SK-N-SH treated with all-trans-retinoic acid at 6 μM for 48 hours (cell line): ENCODE results near the gene SIK1.

Experiments used
- ARNTL ChIP-seq: fragments of 450-650 bp; formaldehyde crosslinking; IDR thresholded peaks from 2 replicates; pipeline ENCODE4 v1.5.0; 2020; ENCODE audit warnings: low read depth, mild to moderate bottlenecking, moderate library complexity, borderline replicate concordance
- BACH2 ChIP-seq: fragments of 250-450 bp; sonication (Bioruptor Pico); IDR thresholded peaks from 2 replicates; pipeline ENCODE4 v1.9.0; 2021; ENCODE audit warnings: mild to moderate bottlenecking, borderline replicate concordance
- CSDC2 ChIP-seq: fragments of 250-450 bp; sonication (Bioruptor Pico); IDR thresholded peaks from 2 replicates; pipeline ENCODE4 v1.5.0; 2020; ENCODE audit warnings: mild to moderate bottlenecking, moderate library complexity
- GLIS3 ChIP-seq: fragments of 250-450 bp; sonication (Bioruptor Pico); IDR thresholded peaks from 2 replicates; pipeline ENCODE4 v1.5.0; 2020; ENCODE audit warnings: mild to moderate bottlenecking, moderate library complexity
- ISL1 ChIP-seq: fragments of 250-450 bp; sonication (Bioruptor Pico); IDR thresholded peaks from 2 replicates; pipeline ENCODE4 v2.1.2; 2022; ENCODE audit warnings: mild to moderate bottlenecking, moderate library complexity
- RARB ChIP-seq: fragments of 250-450 bp; sonication (Bioruptor Pico); IDR thresholded peaks from 2 replicates; pipeline ENCODE4 v1.8.0; 2021; ENCODE audit warnings: mild to moderate bottlenecking, moderate library complexity
- TOX ChIP-seq: fragments of 250-450 bp; sonication (Bioruptor Pico); IDR thresholded peaks from 2 replicates; pipeline ENCODE4 v1.8.0; 2021; ENCODE audit warnings: mild to moderate bottlenecking, moderate library complexity, borderline replicate concordance
- ZC3H10 ChIP-seq: fragments of 250-450 bp; sonication (Bioruptor Pico); IDR thresholded peaks from 2 replicates; pipeline ENCODE4 v1.5.1; 2021; ENCODE audit warnings: mild to moderate bottlenecking, moderate library complexity
- ZFP3 ChIP-seq: fragments of 250-450 bp; sonication (Bioruptor Pico); IDR thresholded peaks from 2 replicates; pipeline ENCODE4 v1.5.0; 2020; ENCODE audit warnings: mild to moderate bottlenecking, moderate library complexity
- ZNF565 ChIP-seq: fragments of 450-650 bp; formaldehyde crosslinking; conservative IDR thresholded peaks from 2 replicates; pipeline ENCODE4 v1.5.0; 2020; ENCODE audit warnings: low read depth, mild to moderate bottlenecking, moderate library complexity
- TF ChIP-seq, protein P1 (sequence below): fragments of 250-450 bp; sonication (Bioruptor Pico); IDR thresholded peaks from 2 replicates; pipeline ENCODE4 v1.5.1; 2020; ENCODE audit warnings: low read depth, mild to moderate bottlenecking, moderate library complexity
- TF ChIP-seq, protein P2 (sequence below): fragments of 250-450 bp; sonication (Bioruptor Pico); IDR thresholded peaks from 2 replicates; pipeline ENCODE4 v1.8.0; 2020; ENCODE audit warnings: mild to moderate bottlenecking, moderate library complexity, borderline replicate concordance
- TF ChIP-seq, protein P3 (sequence below): fragments of 250-450 bp; sonication (Bioruptor Pico); IDR thresholded peaks from 2 replicates; pipeline ENCODE4 v1.8.0; 2021; ENCODE audit warnings: low read depth, mild to moderate bottlenecking, moderate library complexity, borderline replicate concordance

DNA sequence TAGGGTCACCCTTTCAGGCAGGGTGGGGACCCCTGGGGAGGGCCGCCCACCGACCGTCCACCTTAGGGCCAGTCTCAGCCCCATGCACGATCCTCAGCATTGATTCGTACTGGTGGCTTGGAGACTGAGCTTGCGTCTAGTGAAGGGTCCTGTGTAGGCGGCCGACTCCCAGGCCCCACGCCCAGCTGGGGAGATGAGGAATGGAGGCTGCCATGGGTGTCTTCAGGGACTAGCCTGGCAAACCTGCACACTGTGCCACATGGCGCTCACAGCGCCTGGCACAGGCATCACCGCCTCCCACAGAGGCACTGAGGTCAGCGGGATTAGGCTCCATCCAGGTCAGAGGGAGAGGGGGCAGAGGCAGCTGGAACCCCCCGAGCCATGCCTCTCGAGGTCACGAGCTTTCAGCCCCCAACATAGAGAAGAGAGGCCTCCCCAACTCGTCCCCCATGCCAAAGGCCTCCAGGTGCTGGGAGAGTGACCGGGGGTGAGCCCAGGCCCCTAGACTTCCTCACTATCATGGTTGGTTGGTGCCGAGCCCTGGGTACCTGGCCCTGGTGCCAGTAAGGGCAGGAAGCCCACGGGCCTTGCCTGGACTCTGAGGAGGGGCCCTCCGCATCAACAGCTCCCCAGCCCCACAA is 51.0 kb downstream of the SIK1 start:
- TF ChIP-seq GLIS3 (CRISPR knock-in tag) = no peak
- TF ChIP-seq ARNTL (CRISPR knock-in tag) = no peak
- no peak for TF ChIP-seq ZNF565 (CRISPR knock-in tag)
- no peak for TF ChIP-seq BACH2 (CRISPR knock-in tag)
- TF ChIP-seq, protein P1, sequence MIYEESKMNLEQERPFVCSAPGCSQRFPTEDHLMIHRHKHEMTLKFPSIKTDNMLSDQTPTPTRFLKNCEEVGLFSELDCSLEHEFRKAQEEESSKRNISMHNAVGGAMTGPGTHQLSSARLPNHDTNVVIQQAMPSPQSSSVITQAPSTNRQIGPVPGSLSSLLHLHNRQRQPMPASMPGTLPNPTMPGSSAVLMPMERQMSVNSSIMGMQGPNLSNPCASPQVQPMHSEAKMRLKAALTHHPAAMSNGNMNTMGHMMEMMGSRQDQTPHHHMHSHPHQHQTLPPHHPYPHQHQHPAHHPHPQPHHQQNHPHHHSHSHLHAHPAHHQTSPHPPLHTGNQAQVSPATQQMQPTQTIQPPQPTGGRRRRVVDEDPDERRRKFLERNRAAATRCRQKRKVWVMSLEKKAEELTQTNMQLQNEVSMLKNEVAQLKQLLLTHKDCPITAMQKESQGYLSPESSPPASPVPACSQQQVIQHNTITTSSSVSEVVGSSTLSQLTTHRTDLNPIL (CRISPR knock-in tag) = no peak
- TF ChIP-seq, protein P2, sequence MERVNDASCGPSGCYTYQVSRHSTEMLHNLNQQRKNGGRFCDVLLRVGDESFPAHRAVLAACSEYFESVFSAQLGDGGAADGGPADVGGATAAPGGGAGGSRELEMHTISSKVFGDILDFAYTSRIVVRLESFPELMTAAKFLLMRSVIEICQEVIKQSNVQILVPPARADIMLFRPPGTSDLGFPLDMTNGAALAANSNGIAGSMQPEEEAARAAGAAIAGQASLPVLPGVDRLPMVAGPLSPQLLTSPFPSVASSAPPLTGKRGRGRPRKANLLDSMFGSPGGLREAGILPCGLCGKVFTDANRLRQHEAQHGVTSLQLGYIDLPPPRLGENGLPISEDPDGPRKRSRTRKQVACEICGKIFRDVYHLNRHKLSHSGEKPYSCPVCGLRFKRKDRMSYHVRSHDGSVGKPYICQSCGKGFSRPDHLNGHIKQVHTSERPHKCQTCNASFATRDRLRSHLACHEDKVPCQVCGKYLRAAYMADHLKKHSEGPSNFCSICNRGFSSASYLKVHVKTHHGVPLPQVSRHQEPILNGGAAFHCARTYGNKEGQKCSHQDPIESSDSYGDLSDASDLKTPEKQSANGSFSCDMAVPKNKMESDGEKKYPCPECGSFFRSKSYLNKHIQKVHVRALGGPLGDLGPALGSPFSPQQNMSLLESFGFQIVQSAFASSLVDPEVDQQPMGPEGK (CRISPR knock-in tag) = no peak
- TF ChIP-seq, protein P3, sequence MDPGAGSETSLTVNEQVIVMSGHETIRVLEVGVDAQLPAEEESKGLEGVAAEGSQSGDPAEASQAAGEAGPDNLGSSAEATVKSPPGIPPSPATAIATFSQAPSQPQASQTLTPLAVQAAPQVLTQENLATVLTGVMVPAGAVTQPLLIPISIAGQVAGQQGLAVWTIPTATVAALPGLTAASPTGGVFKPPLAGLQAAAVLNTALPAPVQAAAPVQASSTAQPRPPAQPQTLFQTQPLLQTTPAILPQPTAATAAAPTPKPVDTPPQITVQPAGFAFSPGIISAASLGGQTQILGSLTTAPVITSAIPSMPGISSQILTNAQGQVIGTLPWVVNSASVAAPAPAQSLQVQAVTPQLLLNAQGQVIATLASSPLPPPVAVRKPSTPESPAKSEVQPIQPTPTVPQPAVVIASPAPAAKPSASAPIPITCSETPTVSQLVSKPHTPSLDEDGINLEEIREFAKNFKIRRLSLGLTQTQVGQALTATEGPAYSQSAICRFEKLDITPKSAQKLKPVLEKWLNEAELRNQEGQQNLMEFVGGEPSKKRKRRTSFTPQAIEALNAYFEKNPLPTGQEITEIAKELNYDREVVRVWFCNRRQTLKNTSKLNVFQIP = no peak
- no peak for TF ChIP-seq RARB (CRISPR knock-in tag)
- TF ChIP-seq ZFP3 (CRISPR knock-in tag) = no peak
- no peak for TF ChIP-seq CSDC2
- TF ChIP-seq ZC3H10 (CRISPR knock-in tag) = no peak
- no peak for TF ChIP-seq ISL1 (CRISPR knock-in tag)
- TF ChIP-seq TOX (CRISPR knock-in tag) = no peak
